Subcutaneous preadipocyte (primary cell): ENCODE results near the gene FKBP6. TPM values are rescaled to one million over a fixed set of nuclear protein-coding genes. Genes with fewer than 3 reads are reported as not detected.

Experiments
- small RNA-seq: library from RNA; depleted of rRNA; stranded (forward); fragments of <200 nt; gene quantifications from one replicate; pipeline ENCODE3, GENCODE V24; 2012
- total RNA-seq: library from RNA; depleted of rRNA; stranded (reverse); fragments of >200 nt; gene quantifications from 2 replicates; pipeline ENCODE4 v1.2.3, GENCODE V29; 2012

FKBP6 gene, protein sequence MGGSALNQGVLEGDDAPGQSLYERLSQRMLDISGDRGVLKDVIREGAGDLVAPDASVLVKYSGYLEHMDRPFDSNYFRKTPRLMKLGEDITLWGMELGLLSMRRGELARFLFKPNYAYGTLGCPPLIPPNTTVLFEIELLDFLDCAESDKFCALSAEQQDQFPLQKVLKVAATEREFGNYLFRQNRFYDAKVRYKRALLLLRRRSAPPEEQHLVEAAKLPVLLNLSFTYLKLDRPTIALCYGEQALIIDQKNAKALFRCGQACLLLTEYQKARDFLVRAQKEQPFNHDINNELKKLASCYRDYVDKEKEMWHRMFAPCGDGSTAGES
- not detected in 2 replicates for total RNA-seq

GRCh38 chr7:73327922-73328321 lies at the start of gene FKBP6, which contains the start of gene TRIM50:
Gene FKBP6, plus strand, starts transcription at chr7:73328161. Its CDS starts 268 bp downstream, at chr7:73328429.
Gene TRIM50, minus strand, starts transcription at chr7:73328082. Its CDS starts 3,295 bp downstream, at chr7:73324787.

DNA sequence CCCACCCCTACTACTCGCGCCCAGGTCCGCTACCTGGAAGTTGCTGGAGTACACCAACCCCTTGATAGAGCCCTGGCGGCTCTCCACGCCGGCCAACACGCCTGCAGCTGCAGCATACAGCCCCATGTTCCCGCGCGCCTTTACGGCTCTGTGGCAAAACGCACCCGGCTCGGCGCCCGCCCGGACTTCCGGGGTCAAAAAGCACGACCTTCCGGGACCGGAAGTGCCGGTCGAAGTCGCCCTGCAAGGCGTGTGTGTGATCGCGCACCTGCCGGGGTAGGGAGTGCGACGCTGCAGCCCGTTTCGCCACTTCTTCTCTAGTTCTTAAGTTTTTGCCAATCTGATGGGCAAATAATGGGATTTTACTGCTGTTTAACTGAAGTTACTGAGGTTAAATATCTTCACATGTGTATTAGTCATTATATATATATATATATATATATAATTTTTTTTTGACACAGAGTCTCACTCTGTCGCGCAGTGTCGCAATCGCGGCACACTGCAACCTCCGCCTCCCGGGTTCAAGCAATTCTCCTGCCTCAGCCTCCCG lies 19.2 kb upstream of the FKBP6 start, which contains the start of gene NSUN5:
TSS of gene NSUN5 (minus strand) at position 162 of the 550 bp plus-strand sequence. CDS start at position 126, 36 bp downstream.

Small RNAs within 50 kb of the gene (small RNA-seq; reads per million reads assigned to genes)
- gene RF00019 (not detected), gene RNU6-1080P (not detected)

Other genes starting within 250 kb of the FKBP6 start
- not detected in 2 replicates for gene SPDYE9, start 242.1 kb upstream of the FKBP6 start, total RNA-seq
- 19.8 and 22.5 TPM in 2 replicates for gene NSUN5, start 19.3 kb upstream of the FKBP6 start, total RNA-seq
- gene TRIM50, start 79 bp upstream of the FKBP6 start, total RNA-seq = not detected in 2 replicates
- under 0.01 and 0.20 TPM in 2 replicates for gene FZD9, start 105.6 kb downstream of the FKBP6 start, total RNA-seq
- gene BAZ1B, start 194.1 kb downstream of the FKBP6 start, total RNA-seq = 49.2 and 70.2 TPM in 2 replicates
- 23.5 and 28.2 TPM in 2 replicates for gene BCL7B, start 229.5 kb downstream of the FKBP6 start, total RNA-seq